Effector CD8-positive, alpha-beta T cell (primary cell): ENCODE measurements around the gene ABHD1.
"Not testable (repeated sequence)": the region's sequence is repeated elsewhere in the genome, so short reads cannot be mapped to it uniquely, and the experiment has no call there.

Experiments
- DNase-seq: peaks from one replicate; lab custom pipeline; 2025; lab: John Stamatoyannopoulos, UW

The ABHD1 gene

DNA sequence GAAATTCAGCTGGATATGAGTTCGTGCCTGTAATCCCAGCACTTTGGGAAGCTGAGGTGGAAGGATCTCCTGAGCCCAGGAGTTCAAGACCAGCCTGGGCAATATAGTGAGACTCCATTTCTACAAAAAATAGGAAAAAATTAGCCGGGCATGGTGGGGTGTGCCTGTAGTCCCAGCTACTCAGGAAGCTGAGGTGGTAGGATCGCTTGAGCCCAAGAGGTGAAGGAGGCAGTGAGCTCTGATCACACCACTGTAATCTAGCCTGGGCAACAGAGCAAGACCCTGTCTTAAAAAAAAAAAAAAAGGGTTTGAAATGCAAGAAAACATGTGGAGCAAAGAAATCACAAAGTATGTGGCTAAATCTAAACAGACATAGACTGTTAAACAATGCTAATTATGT is 14.5 kb upstream of the ABHD1 start:
- DNase-seq, result no peak

DNA sequence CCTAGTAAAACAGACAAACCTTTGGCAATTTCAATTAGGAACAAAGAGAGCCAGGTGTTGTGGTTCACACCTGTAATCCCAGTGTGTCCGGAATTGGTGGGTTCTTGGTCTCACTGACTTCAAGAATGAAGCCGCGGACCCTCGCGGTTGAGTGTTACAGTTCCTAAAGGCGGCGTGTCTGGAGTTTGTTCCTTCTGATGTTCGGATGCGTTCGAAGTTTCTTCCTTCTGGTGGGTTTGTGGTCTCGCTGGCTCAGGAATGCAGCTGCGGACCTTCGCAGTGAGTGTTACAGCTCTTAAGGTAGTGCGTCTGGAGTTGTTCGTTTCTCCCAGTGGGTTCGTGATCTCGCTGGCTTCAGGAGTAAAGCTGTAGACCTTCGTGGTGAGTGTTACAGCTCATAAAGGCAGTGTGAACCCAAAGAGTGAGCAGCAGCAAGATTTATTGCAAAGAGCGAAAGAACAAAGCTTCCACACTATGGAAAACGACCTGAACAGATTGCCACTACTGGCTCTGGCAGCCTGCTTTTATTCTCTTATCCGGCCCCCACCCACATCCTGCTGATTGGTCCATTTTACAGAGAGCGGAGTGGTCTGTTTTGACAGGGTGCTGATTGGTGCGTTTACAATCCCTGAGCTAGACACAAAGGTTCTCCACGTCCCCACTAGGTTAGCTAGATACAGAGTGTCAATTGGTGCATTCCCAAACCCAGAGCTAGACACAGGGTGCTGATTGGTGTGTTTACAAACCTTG is 12.8 kb upstream of the ABHD1 start:
- DNase-seq, result not testable (repeated sequence)

DNA sequence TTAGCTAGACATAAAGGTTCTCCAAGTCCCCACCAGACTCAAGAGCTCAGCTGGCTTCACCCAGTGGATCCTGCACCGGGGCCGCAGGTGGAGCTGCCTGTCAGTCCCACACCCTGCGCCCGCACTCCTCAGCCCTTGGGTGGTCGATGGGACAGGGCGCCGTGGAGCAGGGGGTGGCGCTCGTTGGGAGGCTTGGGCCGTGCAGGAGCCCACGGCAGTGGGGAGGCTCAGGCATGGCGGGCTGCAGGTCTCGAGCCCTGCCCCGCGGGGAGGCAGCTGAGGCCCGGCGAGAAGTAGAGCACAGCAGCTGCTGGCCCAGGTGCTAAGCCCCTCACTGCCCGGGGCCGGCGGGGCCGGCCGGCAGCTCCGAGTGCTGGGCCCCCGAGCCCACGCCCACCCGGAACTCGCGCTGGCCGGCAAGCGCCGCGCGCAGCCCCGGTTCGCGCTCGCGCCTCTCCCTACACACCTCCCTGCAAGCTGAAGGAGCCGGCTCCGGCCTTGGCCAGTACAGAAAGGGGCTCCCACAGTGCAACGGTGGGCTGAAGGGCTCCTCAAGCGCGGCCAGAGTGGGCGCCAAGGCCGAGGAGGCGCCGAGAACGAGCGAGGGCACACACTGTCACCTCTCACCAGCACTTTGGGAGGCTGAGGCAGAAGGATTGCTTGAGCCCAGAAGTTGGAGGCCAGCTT is 12.1 kb upstream of the ABHD1 start:
- not testable (repeated sequence) for DNase-seq

DNA sequence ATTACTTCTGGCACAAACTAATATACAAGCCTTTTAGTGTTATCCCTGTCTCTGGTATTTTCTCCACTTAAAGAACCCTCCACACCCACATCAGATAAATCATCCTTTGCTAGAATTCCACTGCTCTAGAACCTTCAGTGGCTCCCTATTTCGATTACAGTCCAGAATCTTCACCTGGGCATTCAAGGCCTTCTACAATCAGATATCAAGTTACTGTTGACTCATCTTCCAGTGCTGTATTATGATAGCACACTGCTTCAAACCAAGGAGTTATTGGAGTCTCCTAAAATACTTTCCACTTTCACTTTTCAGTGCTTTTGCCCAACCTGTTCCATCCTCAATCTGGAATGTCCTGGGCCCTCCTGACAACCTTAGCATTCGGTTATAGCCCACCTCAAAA is 8.1 kb upstream of the ABHD1 start:
- DNase-seq, result no peak

DNA sequence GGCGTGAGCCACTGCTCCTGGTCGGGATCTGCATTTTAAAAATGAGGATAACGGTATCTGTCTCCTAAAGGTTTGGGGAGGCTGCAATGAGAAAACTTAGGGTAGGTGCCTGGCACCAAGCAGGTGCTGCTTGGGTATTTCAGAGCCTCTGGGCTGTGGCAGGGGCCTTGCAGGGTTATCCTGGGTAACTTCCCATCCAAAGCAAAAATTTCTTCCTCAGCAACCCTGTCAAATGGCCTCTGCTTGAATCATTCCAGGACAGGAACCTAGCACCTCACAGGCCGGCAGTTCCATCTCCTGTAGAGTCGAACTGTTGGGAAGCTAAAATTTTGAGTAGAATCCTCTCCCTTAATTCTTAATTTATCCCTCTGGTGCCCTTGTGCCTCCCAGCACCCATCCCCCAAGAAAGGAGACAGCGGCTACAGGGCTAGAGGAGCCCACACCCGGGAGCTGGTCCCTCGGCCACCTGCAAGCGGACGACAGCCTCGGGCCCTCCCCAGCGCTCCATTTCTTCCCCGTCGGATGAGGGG is 5.6 kb upstream of the ABHD1 start:
- no peak for DNase-seq

DNA sequence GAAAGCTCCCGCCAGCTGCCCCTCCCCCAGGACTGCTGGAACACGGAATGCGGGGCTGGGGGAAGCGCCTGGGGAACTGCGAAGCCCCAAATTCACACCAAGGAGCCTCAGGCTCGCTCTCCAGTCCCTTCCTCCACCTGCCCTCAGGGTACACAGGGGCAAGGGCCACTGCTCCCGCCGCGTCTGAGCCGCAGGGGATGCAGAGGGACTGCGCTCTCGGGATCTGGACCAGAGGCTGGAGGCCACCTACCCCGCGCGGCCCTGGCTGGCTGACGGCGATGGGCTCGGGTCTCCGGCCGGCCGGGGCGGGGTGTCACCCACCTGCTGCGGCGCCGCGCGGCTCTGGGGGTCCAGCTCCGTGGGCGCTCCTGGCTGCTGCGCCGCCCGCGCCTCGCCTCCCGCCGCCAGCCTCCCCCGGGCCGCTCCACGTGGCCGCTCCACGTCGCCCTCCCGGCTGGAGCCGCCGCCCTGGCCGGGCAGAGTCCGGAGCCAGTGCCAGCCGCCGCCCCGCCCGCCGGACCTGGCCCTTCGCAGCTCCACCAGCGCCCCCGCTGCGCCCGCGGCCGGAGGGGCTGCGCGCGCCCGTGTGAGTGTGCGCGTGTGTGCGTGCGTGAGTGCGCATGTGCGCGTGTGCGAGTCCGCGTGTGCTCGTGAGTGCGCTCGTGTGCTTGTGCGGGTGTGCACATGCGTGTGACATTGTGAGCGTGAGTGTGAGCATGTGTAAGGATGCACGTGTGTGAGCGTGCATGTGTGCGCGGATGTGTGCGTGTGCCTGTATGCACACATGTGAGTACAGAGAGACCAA is 4.9 kb upstream of the ABHD1 start, which contains the start of gene CGREF1:
Gene CGREF1 (minus strand): TSS at position 604 of the 805 bp plus-strand sequence. CDS start 14,762 bp downstream, outside the sequence.
- no peak for DNase-seq

DNA sequence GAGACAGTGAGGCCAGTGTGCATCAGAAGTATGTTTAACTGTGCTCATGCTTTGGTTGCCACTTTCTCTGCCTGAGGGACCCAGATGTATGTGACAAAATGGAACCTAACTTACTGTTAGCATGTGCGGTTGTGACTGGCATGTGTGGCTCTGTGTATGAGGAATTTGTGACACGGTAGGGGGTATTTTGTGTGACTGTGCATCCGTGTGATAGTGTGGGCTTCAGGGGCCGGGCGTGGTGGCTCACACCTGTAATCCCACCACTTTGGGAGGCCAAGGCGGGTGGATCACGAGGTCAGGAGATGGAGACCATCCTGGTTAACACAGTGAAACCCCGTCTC is 4.3 kb upstream of the ABHD1 start:
- DNase-seq, result not testable (repeated sequence)

DNA sequence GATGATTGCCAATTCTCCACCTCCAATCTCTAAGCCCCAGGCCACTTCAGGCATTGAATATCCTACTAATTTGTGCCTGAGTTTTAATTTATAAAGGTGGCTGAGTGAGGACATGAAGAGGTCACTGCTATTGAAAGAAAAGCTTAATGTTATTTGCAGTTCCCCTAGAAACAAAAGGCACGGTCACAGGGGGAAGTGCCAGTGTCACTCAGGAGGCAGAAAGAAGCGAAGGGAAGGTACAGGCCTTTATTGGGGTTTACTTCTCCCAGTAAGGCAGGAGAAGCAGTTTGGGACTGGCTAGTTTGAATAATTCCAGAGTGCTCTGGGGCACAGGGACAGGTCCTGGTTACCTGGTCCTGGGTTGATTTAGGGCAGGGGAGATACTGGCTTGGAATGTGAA is 1.7 kb upstream of the ABHD1 start:
- DNase-seq, result no peak

DNA sequence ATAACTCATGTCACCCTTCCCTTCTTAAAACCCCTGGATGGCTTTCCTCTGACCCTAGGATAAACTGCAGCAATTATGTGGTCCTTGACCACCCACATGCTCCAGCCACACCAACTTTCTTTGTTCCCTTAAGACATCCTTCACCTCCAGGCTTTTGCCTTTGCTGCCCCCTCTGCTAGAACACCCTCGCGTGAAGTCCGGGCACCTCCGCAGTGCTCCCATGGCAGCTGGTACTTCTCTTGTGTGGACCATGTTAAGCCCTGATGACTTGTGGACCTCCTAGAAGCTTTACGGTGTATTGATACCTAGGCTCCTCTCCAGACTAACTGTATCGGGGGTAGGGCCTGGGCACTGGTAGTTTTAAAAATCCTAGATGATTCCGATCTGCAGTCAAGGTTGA is 824 bp upstream of the ABHD1 start:
- no peak for DNase-seq

DNA sequence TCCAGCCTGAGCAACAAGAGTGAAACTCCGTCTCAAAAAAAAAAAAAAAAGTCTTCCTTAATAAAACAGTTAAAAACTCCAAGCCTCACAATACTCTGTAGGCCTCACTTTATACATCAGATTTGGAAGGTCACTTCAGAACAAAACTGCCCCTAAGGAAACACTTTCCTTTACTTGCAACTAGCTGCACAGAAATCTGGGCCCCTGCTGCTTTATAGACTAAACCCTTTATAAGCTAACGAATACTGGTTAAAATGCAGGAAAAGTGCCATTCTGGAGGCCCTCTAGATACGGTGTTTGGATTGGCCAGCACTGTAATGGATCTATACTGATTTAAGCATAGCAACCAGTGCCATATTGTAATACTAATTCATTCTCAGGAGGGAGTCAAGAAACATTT is 1.5 kb downstream of the ABHD1 start:
- DNase-seq, result no peak

DNA sequence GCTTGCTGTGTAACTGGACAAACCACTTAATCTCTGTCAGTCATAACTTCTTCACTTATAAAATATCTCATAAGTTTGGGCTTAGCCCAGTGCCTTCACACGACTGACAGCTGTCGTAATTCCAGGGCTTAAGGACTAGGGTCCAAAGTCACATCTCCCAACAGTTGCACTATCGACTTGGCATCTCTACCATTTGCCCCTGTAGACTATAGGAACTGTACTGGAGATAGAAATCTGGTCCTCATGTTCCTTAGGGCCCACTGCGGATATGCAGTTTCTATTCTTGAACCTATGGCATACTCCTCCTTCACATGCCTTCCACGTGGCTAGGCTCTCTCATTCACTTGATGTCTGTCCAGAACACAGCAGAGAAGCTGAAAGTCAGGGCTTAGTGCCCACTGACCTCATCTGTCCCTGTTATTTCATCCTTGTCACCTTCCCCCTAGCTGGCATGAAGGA is 2.7 kb downstream of the ABHD1 start:
- no peak for DNase-seq

DNA sequence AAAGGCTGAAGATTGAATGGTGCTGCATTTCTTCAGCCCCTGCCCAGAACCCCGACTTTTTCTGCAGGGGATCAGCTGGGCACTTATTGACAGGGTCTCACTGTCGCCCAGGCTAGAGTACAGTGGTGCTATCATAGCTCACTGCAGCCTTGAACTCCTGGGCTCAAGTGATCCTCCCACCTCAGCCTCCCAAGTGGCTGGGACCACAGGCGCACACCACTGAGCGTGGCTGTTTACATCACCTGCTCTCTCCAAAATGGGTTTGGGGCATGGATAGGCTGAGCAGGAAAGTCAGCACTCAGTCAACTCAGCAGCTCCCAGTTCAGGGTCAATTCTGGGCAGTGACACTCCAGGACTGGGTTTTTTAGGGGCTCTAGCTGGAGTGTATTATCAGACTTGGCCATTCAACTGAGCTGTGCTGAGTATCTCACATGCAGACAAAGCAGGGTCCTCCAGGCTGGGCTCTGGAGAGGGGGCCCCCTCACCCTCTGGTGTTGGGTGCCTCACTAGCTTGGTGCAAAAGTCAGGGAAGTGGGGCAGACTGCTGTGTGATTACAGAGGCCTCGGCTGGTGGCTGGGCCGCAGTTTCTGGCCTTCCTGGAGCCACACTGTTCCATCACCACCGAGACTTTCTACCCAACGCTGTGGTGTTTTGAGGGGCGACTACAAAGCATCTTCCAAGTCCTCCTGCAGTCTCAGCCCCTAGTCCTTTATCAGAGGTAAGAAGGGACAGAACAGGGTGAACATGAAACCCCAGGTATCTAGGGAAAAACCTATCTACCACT is 4.5 kb downstream of the ABHD1 start:
- no peak for DNase-seq

DNA sequence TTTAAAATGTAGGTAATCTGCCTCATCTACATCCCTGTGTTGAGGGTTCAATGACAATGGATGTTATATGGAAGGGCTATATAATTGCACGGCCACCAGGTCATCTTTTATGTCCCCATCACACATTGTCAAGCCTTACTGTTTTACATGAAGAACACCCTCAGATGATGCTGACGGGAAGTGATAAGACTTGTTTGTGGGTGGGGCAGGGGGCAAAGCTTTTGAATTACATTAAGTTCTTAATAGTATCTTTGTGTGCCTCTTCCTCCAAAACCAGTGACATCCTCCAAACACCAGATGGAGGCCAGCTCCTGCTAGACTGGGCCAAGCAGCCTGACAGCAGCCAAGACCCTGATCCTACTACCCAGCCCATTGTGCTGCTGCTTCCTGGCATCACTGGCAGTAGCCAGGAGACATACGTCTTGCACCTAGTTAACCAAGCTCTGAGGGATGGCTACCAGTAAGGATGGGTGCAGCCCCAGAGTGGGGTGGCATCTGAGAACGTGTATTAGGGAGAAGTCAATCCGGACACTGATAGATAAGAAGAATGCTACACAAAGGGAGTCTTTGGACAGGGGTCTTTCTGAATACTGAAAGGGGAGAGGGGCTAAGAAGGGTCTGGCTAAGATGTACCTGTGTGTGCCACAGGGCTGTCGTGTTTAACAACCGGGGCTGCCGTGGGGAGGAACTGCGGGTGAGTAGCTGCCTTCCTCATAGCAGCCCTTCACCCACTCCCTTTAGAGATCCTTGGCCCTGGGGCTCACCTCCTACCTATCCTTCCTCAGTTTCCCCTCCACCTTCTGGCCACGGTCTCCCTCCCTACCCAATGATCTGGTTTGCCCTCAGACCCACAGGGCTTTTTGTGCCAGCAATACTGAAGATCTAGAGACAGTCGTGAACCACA is 5.3 kb downstream of the ABHD1 start:
- DNase-seq, result no peak

DNA sequence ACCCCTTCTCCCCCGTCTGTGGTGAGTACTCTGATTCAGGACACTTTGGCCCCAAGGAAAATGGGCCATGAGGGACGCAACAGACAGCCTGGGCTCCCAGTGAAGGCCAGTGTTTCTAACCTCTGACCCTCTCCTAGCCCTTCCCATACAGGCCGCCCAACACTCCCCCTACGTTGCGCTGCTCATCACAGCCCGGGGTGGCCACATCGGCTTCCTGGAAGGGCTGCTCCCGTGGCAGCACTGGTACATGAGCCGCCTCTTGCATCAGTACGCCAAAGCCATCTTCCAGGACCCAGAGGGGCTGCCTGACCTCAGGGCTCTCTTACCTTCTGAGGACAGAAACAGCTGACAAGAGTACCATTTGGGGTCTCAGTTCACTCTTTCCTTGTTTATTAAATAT is 6.8 kb downstream of the ABHD1 start:
- no peak for DNase-seq

DNA sequence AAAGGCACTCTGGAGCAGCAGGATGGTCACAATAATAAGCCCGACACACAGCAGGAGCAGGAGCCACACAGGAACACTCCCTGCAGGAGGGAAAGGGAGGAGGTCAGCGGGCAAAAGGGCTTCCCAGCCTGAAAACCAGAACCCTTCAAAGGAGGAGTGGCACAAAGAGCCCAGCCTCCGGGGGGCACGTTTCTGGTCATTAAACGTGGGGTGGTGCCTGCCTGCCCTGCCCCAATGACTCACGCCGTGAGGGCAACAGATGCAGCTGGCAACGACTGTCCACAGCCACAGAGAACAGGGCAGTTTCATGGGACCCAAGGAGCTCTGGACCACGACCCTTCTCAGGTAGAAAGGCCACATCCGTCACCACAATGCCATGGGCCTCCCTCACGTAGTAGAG is 7.8 kb downstream of the ABHD1 start:
- no peak for DNase-seq

DNA sequence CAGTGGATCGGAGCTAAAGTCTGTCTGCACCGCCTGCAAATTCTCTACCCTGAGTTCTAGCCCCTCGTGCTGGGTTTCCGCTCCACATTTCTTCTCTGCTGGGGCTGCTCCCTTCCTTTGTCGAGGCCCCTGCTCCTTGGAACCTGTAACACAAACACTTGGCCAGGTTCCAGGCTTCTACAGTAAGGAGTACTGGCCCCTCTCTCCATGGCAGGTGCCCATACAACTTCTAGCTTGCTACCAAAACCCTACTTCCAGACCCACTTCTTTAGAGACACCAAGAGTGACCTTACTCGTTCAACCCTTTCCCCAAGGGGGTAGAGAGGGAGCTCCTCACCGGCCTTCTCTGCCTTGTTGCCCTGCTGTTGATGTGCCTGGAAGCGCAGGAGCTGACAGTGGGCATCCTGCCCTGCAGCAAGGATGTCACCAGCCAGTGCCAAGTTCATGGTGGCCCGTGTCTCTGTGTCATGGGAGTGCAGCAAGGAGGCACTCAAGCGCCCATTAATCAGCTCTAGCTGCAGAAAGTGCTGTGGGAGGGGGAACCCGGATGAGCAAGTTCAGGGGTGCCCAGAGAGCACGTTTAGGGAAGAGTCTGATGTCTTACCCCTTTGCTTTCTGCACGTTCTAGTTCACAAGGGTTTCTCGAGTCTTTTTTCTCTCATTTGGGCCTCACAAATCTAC is 9.7 kb downstream of the ABHD1 start:
- DNase-seq, result no peak

DNA sequence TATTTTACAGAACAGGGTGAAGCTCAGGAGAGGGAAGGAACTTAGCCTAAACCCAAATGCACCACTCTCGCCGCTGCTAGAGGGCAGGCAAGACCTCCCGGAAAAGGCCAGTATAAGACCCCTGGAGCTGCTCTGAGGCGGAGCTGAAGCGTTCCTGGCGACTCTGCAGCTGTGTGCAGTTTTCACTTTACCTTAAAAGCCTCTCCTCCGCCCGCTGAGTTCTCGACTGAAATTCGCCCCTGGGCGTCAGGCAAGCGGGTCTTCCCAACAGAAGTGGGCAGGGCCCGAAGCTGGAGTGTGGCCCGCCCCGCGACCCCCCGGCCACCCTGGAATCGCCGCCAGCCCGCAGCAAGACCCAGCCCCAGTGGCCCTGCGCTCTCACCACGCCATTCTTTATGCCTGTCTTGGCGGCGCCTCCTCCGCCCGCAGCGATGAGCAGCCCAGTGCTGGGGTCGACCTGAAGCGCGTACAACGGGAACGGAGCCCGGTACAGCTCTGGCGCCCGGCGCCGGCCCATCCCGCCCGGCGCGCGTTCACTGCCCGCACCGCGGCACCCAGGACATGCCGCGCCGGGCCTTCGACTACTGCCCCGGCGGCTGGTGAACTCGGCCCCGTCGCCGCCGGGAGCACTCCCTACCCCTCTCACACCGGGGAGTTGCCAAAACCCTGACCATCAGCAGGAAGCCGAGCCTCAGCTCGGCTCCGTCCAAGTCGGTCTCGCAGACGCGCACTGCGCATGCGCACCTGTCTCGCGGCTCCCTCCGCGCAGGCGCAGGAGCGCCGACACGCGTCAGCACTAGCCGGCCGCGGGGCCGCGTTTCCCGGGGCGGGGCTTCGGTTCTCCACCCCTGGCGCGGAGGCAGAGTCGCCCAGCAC is 10.5 kb downstream of the ABHD1 start, which contains the start of gene PREB:
Gene PREB (minus strand): TSS at position 732 of the 876 bp plus-strand sequence. CDS start 215 bp downstream, at position 517.
- peak; percentile 97 for DNase-seq

DNA sequence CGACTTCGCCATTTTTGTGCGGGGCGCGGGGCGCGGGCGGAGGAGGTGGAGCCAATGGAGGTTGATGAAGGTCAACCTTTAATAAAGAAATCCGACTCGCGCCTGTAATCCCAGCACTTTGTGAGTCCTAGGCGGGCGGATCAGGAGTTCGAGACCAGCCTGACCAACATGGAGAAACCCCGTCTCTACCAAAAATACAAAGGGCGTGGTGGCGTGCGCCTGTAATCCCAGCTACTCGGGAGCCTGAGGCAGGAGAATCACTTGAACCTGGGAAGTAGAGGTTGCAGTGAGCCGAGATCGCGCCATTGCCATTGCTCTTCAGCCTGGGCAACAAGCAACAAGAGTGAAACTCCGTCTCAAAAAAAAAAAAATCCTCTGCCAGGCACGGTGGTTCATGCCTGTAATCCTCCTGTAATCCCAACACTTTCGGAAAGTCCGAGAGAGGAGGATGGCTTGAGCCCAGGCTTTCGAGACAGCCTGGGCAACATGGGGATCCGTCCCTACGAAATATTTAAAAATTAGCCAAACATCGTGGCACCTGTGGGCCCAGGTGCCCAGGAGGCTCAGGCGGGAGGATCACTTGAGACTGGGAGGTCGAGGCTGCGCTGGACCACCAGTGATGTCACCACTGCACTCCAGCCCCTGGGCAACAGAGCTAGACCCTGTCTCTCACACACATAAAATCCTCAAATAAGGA is 11.3 kb downstream of the ABHD1 start:
- DNase-seq, result no peak
